Progenitor cell of endocrine pancreas (in vitro differentiated cells): Measurements from ENCODE around the gene RHBDF1. TPM values are rescaled to one million over a fixed set of nuclear protein-coding genes. Genes with fewer than 3 reads are reported as not detected.

Experiments
- DNase-seq: peaks from one replicate; pipeline ENCODE4 v3.0.0; 2021; ENCODE audit warnings: low spot score; ENCODE audit not compliant: unreplicated experiment
- H3K27ac Mint-ChIP-seq: 2 replicates; pipeline ENCODE4 v1.8.0; 2021; ENCODE audit warnings: mild to moderate bottlenecking, moderate library complexity, mixed read lengths
- H3K27me3 Mint-ChIP-seq: 2 replicates; pipeline ENCODE4 v1.8.0; 2021; ENCODE audit warnings: mixed read lengths
- H3K36me3 Mint-ChIP-seq: 2 replicates; pipeline ENCODE4 v1.8.0; 2022; ENCODE audit warnings: mixed read lengths; ENCODE audit not compliant: insufficient read depth
- H3K4me1 Mint-ChIP-seq: 2 replicates; pipeline ENCODE4 v1.8.0; 2021; ENCODE audit warnings: low read depth, mixed read lengths
- H3K4me3 Mint-ChIP-seq: 2 replicates; pipeline ENCODE4 v1.8.0; 2021; ENCODE audit warnings: low read depth, mild to moderate bottlenecking, moderate library complexity, mixed read lengths
- H3K9me3 Mint-ChIP-seq: 2 replicates; pipeline ENCODE4 v1.8.0; 2021; ENCODE audit warnings: low read depth, mixed read lengths
- total RNA-seq: library from RNA; stranded (reverse); gene quantifications from 2 replicates; pipeline ENCODE4 v1.2.1, GENCODE V29; 2021
- TF ChIP-seq, protein P1 (sequence below): fragments of 200-600 bp; sonication (generic); IDR thresholded peaks from one replicate; pipeline ENCODE4 v1.5.0; 2021; ENCODE audit warnings: antibody characterized with exemption, mild to moderate bottlenecking; ENCODE audit not compliant: unreplicated experiment

The RHBDF1 gene
- total RNA-seq, 1 donor from 2014 or later: 51.3 TPM

DNA sequence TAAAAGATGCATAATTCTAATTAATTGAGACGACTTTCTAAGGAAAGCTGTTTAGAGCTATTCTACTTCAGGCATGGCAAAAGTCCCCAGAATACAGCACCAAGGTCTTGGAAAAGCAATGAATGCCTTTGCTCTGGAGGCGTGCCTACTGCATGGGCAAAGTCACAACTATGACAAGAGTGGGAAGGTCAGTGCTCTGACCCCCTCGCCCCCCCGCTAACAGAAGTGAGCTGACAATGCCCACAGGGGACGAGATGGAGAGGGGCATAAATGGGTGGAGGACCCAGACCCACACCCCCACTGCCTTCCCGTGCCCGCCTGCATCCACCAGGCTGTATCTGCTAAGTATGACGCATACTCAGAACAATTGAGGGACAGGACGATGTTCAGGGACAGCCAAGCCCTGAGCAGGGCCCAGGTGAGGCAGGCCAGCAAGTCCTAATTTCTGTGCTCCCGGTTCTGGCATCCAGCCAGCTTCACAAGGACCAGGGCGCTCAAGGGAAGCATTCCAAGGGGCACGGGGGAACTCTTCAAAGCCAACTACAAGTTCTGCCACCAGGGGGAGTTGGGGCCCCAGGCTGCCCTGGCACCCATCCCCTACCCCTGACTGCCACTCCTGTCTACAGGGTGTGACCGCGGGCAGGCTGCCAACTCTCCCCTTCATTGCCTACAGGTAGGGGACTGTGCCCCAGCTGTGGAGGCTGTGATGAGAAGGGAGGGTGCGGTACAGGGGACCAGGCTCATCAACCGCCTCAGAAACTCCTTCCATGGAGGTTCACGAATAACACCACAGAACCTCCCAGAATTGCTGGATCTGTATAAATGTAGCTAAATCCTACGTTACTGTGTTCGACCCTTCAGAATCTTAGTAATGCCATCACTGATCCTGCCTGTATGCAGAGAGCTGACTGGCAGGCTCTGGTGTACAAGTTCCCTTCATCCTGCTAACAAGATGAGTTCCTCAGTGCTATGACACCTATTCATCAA lies 45.2 kb upstream of the RHBDF1 start:
- H3K4me3 Mint-ChIP-seq: no peak overlapping the region
- no peaks in the 10 kb centered on the region for H3K4me1 Mint-ChIP-seq
- peaks cover 5% of the 10 kb centered on the region for H3K36me3 Mint-ChIP-seq
- TF ChIP-seq, protein P1, sequence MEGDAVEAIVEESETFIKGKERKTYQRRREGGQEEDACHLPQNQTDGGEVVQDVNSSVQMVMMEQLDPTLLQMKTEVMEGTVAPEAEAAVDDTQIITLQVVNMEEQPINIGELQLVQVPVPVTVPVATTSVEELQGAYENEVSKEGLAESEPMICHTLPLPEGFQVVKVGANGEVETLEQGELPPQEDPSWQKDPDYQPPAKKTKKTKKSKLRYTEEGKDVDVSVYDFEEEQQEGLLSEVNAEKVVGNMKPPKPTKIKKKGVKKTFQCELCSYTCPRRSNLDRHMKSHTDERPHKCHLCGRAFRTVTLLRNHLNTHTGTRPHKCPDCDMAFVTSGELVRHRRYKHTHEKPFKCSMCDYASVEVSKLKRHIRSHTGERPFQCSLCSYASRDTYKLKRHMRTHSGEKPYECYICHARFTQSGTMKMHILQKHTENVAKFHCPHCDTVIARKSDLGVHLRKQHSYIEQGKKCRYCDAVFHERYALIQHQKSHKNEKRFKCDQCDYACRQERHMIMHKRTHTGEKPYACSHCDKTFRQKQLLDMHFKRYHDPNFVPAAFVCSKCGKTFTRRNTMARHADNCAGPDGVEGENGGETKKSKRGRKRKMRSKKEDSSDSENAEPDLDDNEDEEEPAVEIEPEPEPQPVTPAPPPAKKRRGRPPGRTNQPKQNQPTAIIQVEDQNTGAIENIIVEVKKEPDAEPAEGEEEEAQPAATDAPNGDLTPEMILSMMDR: peak; percentile 73
- H3K27me3 Mint-ChIP-seq: no peaks in the 10 kb centered on the region
- H3K27ac Mint-ChIP-seq: no peak overlapping the region
- H3K9me3 Mint-ChIP-seq: no peaks in the 10 kb centered on the region
- peak; percentile 62 for DNase-seq

DNA sequence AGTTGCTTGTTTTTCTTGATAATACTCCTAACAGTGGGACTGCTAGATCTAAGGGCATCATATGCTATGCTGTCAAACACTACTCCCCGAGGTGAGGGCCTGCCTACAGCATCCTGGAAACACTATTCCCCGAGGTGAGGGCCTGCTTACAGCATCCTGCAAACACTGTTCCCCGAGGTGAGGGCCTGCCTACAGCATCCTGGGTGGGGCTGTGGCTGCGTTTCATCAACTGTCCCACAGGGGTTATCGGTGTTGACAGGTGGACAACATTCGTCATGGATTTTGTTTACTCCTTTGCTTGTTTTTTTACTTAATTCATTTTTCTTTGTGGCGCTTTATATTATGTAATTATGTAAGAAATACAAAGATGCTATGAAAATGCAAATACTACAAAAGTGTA lies 43.6 kb upstream of the RHBDF1 start:
- DNase-seq: no peak
- H3K4me3 Mint-ChIP-seq: no peak overlapping the region
- H3K27me3 Mint-ChIP-seq: no peaks in the 10 kb centered on the region
- H3K4me1 Mint-ChIP-seq: no peaks in the 10 kb centered on the region
- no peak overlapping the region for H3K27ac Mint-ChIP-seq
- H3K36me3 Mint-ChIP-seq: peaks cover 10% of the 10 kb centered on the region
- no peaks in the 10 kb centered on the region for H3K9me3 Mint-ChIP-seq
- TF ChIP-seq, protein P1: no peak

- H3K36me3 Mint-ChIP-seq: peaks cover 13% of the 10 kb centered on the region
- H3K4me3 Mint-ChIP-seq: no peak overlapping the region
- TF ChIP-seq, protein P1: no peak
- H3K27me3 Mint-ChIP-seq: no peaks in the 10 kb centered on the region
- no peaks in the 10 kb centered on the region for H3K4me1 Mint-ChIP-seq
- H3K9me3 Mint-ChIP-seq: no peaks in the 10 kb centered on the region
- no peak overlapping the region for H3K27ac Mint-ChIP-seq
- no peak for DNase-seq
These were observed 41.9 kb upstream of the RHBDF1 start for GRCh38 chr16:114327-114726.

DNA sequence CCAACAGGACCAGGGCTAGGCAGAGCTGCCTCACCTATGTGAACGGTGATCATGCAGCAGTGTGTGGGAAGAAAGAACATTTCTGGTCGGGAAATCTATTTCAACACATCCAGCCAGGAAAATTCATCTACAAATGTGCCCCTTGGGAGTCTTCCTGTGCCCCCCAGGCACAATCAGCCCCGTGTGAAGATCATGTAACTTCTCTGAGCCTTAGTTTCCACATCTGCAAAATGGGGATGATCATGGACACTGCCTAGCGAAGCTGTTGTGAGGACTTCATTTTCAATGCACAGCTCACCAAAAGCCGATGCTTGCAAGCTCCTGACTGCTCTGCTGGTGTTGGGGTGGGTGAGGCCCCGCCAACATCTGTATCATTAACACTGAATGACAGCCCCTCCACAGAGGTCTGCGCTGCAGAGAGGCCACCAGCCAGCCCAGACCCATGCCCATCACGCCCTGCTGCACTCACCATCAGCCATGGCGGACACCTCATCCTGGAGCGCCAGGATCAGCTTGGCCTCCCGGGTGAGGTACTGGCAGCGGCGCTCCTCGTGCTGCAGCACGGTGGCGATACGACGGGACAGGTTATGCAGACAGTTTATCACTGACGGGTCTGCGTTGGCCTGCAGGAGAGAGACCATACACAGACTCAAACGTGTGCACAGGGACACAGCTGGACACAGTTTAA lies 39.9 kb upstream of the RHBDF1 start:
- Mint-ChIP-seq H3K27ac (peak overlapping the region; percentile 73), H3K36me3 (peaks cover 14% of the 10 kb centered on the region), H3K9me3 (no peaks in the 10 kb centered on the region), H3K4me1 (peaks cover 2% of the 10 kb centered on the region), H3K4me3 (no peak overlapping the region), H3K27me3 (no peaks in the 10 kb centered on the region)
- TF ChIP-seq, protein P1: no peak
- DNase-seq: no peak

GRCh38 chr16:106623-107324 lies 34.3 kb upstream of the RHBDF1 start:
- no peak for DNase-seq
- no peaks in the 10 kb centered on the region for H3K27me3 Mint-ChIP-seq
- peaks cover 8% of the 10 kb centered on the region for H3K36me3 Mint-ChIP-seq
- H3K4me3 Mint-ChIP-seq: no peak overlapping the region
- no peaks in the 10 kb centered on the region for H3K9me3 Mint-ChIP-seq
- H3K27ac Mint-ChIP-seq: no peak overlapping the region
- TF ChIP-seq, protein P1: peak; percentile 81
- peaks cover 2% of the 10 kb centered on the region for H3K4me1 Mint-ChIP-seq
